ENCODE results near the gene GIGYF1.

GIGYF1 gene

DNA sequence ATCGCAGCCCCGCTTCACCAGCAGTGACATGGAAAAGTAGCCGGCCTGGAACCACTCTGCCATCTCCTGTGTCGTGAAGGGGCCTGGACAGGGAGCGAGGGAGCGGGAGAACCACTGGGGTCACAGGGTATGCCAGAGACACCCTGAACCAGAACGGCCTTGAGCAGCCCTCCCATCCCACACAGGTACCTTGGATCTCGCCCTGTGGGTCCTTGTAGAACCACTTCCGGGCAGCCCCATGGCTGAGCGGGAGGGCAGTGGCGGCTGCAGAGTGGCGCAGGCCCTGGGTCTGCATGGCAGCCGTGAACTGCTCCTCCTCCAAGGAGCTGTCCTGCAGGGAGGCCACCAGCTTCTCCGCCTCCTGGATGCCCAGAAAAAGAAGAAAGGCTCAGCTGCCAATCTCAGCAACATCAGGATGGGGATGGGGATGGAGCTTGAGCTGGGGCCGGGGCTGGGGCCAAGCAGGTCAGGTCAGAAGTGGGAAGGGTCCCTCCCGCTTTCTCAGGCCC, 9.5 kb downstream of the GIGYF1 start:
- no peak for DNase-seq (ENCODE audit: low spot score)

DNA sequence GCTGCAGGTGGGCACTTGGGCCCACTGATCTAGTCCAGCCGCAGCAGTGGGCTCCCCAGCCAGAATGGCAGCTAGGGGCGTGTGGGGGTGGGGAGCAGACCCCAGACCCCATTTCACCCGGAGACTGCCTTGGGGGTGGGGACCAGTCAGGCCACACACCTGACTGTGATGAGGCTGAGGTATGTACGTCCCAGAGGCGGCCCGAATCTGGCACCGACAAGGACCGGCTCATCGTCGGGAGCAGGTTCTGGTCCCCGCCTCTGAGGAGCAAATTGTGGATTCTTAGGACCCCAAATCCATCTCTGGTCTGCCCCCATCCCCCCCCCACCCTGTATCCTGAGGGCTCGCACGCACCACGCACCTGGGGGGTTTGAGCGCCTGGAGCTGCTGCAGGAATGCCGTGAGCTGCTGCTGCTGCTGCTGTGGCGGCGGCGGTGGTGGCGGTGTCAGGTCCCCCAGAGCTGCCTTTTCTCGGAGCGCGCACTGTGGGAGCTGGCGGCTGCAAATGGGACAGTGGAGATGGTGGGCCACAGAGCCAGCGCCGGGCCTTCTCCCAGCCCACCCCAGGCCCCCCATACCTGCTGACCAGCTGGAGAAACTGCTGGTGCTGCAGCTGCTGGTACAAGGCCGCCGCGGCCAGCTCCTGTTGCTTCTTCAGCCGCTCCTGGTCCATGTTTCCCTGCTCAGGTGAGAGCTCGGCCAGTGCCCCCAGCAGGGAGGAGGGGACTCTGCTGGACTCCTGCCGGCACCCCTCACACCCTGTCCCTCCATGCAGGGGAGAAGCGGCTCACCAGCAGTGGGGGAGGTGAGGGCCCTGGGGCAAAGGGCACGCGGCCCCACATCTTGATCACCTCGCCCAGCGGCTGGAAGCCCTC, 10.2 kb downstream of the GIGYF1 start:
- no peak for DNase-seq (ENCODE audit: low spot score)

DNA sequence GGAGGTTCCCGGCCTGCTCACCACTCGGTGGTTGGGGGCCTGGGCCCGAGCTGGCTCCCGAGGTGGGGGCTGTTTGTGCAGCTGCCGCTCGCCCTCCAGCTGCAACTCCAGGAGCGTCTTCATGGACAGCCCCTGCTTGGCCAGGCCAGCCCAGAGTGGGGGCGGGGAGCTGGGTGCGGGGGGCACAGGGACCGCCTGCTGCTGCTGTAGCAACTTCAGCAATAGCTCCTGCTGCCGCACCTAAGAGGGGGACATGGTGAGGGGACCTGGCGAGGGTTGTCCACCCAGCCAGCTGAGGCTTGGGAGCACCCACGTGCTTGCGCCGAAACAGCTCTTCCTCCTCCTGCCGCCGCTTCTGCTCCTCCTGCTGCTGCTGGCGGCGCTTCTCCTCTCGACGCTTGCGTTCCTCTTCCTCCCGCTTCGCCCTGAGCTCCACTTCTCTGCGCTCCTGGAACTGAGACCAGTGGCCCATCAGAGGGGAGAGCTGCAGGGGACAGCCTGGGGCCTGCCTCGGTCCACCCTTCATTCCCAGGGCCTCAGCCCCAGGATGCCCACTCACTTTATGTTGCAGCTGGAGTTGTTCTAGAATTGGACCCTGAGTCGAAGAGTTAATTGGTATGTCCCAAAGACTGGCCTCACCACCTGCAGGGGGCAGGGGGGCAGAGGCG, 10.9 kb downstream of the GIGYF1 start:
- DNase-seq (ENCODE audit: low spot score) = no peak

DNA sequence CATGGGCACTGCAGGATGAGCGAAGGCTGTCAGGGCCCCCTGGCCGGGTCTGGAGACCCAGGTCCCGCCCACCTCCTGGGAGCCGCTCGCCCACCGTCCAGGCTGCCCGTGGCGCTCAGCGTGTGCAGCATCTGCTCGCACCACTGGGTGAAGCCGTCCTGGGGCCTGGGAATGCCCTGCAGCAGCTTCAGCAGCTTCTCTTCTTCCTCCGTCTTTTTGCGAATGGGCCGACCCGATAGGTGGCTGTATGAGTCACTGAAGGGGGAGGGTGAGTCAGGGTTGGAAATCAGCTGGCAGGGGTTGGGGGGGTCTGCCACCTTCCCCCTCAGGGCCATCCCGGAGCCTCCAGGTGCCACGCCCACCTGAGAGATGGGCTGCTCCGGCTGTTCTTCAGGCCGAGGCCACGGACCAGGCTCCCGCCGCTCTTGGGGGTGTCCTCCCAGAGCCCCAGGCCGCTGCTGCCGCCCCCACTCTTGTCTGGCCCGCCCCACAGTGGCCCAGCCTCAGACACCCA, 11.8 kb downstream of the GIGYF1 start:
- DNase-seq (ENCODE audit: low spot score) = no peak

DNA sequence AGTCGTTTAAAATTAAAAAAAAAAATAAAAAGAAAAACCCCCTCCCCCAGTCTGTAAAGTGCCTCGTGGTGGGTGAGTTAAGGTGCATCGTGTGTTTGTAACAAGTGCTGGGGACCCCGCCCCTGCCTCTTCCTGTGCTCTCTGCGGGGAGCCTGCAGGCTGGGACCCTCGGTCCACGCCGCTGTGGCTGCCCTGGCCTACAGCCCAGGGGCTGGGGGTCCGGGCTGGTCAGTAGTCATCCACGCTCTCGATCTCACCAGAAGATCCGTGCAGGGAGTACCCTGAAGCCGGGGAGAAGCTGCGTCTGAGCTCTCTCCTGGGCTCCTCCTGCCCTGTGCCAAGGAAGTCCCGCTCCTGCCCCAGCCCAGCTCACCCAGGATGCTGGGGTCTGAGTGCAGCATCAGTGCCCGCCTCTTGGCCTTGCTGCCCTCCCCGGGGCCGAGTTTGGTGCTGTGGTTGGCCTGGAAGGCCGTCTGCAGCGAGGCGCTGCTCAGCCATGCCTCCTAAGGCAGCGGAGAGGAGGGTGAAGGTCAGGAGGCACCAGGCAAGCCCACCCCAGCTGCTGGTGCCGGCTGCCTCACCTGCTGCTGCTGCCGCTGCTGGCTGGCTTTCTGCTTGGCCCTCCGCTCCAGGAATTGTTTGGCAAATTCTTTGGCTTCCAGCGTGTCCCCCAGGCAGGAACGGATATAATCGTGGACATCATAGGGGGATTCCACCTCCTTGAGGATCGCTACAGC, 12.4 kb downstream of the GIGYF1 start:
- no peak for DNase-seq (ENCODE audit: low spot score)

DNA sequence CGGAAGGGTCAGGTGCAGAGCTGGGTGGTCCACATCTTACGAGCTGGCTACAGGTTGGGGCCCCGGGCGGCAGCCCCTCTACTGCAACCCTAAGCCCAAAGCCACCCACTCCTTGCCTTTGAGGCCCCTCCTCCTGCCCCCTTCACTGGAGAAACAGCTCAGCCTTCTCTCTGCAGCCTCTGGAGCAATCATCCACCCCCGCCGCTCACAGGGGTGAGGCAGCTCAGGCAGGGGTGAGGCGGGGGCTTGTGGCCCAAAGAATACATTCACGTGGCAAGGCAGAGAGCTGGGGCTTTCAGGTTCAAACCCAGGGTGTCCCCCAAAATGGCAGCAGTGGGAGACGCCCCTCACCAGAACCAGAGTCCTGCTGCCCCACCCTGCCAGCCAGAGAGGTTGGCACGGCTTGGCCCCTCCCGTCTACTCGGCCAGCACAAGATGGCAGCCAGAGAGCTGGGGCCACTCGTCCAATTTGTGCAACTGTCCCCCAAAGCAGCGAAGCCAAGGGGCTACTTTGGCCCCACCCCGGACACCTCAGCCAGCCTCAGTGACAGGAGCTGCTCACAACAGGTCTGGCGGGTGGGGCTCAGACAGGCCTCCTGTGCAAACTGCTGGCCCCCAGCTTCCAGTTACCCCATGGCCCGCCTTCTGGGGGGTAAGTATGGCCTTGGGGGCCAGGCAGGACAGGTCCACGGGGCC, 13.3 kb downstream of the GIGYF1 start:
- no peak for DNase-seq (ENCODE audit: low spot score)

DNA sequence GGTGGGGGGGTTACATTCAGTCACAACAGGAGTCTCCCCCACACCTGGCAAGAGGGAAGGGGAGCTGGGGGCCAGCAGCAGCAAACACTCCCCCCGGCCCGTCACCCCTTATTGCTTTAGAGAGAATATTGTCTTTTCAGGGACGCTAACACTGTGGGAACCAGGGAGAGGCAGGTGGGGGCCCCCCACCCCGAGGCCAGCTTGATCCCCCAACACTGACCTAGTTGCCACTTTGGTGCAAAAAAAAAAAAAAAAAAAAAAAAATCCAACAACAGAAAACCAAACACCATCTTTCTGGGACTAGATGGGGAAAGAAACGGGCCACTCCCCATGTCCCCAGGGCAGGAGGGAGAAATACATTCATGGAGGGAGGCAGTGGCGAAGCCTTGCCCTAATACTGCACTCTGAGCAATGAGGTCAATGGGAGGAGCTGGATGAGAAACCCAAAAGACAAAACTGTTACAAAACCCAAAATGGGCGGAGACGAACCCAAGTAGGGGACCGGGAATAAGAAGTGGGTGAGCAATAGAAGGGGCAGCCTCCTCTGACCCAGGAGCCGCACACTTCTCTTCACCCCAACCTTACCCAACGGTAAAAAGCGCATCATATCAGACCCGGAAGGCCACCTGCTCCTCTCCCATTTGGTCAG, 14.0 kb downstream of the GIGYF1 start:
- DNase-seq (ENCODE audit: low spot score) = no peak

DNA sequence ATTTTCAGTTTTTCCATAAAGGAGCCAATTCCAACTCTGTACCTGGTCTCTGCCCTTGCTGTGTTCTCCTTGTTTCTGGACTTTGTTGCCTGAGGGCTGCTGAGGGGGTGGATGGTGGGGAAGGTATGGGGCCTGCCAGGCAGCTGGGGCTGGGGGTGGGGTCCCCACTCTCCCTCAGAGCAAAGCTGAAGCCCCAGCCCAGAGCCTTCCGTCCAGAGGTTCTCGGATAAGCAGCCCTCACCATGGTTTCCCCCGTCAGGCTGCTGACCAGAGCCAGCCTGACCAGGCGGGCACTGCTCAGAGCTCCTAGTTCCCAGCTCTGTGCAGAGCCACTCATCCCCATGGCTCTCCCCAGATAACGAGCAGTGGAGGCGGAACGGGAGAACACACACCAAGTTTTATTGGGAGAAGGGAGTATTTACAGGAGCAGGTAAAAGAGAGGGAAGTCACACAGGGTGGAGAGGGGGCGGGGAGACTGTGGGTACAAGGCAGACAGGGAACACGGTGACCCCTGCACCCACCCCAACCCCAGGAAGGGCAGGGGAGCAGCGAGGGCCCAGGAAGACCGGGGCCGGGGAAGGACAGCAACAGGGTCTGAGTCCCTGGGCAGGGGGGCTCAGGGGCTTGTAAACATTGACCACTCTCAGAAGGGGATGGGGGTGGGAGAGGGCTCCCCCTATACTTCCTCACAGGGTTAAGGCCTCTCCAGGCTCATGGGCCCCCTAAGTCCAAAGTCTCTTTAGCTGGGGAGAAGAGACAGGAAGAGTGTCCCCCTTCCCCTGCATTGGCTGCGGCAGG, 14.7 kb downstream of the GIGYF1 start:
- DNase-seq (ENCODE audit: low spot score) = no peak

DNA sequence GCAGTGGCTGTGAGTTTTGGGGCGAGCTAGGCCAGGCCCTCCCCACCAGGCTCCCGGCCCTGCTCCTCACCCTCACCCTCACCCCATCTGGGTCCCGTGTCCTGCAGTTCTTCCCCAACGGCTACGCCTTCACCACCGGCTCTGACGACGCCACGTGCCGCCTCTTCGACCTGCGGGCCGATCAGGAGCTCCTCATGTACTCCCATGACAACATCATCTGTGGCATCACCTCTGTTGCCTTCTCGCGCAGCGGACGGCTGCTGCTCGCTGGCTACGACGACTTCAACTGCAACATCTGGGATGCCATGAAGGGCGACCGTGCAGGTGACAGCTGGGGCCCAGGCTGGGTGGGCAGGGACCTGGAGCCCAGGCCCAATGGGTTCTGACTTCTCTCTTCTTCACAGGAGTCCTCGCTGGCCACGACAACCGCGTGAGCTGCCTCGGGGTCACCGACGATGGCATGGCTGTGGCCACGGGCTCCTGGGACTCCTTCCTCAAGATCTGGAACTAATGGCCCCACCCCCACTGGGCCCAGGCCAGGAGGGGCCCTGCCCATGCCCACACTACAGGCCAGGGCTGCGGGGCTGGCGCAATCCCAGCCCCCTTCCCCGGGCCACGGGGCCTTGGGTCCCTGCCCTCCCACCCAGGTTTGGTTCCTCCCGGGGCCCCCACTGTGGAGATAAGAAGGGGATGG, 15.6 kb downstream of the GIGYF1 start:
- no peak for DNase-seq (ENCODE audit: low spot score)

DNA sequence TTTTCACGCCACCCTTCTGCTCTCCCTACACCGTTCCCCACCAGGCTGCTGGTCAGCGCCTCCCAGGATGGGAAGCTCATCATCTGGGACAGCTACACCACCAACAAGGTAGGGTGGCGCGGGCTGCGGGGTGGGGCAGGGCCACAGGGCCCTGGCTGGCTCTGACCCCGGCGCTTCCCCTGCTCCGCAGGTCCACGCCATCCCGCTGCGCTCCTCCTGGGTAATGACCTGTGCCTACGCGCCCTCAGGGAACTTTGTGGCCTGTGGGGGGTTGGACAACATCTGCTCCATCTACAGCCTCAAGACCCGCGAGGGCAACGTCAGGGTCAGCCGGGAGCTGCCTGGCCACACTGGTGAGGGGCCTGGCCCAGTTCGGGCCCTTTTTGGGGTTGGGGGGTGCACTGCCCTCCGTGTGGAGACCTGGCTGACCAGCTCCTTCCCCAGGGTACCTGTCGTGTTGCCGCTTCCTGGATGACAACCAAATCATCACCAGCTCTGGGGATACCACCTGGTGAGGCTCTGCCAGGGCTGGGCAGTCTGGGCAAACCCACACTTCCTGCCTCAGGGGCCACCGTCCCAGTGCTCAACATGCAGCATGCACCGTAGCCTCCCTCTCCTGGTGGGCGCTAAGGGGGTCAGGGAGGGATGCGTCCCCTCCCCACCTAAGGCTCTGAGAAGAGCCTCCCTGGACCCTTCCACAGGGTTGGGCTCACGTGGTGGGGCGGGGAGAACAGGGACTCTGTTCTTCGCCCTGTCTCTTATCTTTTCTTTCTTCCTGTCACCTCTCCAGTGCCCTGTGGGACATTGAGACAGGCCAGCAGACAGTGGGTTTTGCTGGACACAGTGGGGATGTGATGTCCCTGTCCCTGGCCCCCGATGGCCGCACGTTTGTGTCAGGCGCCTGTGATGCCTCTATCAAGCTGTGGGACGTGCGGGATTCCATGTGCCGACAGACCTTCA, 16.5 kb downstream of the GIGYF1 start:
- DNase-seq (ENCODE audit: low spot score) = no peak

DNA sequence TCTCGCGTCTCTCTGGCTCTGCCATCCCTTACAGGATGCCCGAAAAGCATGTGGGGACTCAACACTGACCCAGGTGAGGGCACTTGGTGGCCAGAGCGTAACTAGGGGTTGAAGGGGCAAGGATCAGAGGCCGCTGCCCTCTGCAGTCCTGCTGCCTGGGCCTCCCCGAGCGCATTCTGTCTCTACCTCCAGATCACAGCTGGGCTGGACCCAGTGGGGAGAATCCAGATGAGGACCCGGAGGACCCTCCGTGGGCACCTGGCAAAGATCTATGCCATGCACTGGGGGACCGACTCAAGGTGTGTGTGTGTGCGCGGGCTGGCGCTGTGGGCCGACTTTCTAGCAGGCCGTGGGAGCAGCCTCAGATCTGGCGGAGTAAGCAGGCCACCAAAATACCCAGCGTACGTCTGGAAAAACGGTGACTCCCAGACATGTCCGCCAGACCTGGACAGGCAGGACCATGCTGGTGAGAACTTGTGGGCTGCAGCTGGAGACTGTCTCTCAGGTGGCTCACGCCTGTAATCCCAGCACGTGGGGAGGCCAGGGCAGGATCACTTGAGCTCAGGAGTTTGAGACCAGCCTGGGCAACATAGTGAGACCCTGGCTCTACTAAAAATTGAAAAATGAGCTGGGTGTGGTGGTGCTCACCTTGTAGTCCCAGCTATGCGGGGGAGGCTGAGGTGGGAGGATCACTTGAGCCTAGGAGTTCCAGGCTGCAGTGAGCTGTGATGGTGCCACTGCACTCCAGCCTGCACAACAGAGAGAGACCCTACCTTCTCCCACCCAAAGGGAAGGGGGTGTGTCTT, 17.3 kb downstream of the GIGYF1 start:
- no peak for DNase-seq (ENCODE audit: low spot score)

DNA sequence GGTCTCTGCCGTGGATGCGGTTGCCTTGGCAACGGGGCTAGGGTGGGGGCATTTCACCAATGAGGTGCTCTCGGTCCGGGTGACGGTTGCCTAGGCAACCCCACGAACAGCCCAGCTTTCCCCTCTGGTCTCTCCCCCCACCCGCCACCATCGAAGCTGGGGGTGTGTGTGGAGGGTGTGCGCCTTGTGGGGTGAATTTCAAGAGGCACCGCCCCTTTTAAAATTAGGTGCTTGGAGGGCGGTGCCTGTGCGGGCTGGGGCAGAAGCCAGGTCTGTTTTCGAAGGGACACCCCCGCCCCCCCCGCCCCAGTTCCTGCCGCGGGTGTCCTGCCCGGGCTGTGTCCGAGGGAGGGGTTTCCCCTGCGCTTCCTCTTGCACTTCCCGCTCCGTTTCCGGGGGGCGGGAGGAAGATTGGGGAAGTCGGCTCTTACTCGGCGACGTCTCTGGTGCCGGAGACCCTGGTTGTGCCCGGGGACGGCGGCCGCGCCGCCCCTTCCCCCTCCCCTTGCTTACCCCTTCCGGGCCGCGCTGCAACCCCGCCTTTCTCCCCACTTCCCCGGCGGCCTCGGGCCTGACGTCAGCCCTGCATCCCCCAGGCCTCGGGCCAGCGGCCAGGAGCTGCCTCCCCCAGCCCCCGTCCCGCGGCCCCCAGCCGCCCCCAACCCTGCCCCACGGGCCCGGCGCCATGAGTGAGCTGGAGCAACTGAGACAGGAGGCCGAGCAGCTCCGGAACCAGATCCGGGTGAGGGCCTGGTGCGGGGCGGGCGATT, 18.3 kb downstream of the GIGYF1 start:
- peak; percentile 43 for DNase-seq (ENCODE audit: low spot score)

DNA sequence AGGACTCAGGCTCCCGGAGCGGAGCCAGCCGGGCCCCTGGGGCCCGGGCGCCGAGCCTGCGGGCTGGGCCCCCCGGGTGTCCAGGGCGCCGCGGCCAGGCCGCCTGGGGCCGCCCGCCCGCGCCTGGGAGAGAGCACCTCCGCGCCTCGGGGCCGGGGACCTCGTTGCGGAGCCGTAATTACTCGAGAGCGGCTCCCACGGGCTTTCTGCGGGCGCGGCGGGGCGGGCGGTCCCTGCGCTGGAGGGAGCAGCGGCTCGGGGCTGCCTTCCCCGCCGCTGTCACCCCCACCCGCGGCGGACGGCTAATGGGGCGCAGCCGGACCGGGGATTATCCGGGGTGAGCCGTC, 19.0 kb downstream of the GIGYF1 start:
- DNase-seq (ENCODE audit: low spot score) = no peak

DNA sequence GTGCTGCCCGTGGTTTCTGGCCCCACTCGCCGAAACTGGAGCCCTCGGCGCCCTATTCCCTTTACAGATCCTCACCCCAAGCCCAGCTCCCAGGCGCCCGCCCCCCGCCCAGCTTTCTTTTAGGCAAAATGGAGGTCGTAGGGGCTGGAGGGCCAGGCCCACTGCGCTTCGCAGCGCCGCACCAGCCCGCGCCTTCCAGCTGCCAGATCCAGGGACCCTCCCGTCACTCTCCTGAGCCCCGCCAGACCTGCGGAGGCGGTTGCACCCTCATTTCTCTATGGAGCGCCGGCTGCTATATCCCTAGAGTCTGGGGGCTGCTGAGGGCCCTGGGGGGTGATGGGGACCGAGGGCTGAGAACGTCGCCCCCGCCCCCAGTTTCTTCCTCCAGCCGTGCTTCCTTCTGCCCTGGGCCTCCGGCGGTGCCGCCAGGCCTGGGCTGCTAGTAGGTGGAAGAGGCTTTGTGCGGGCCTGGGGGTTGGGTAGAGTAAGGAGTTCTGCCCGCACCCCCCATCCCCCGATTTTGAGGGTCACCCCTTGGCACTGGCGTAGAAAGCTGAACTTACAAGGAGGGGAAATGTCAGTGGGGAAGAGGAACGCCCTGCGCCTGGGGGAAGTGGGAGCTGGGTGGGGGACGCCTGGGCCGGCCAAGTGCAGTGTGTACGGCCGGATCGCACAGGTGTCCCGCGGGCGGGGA, 19.5 kb downstream of the GIGYF1 start:
- no peak for DNase-seq (ENCODE audit: low spot score)

DNA sequence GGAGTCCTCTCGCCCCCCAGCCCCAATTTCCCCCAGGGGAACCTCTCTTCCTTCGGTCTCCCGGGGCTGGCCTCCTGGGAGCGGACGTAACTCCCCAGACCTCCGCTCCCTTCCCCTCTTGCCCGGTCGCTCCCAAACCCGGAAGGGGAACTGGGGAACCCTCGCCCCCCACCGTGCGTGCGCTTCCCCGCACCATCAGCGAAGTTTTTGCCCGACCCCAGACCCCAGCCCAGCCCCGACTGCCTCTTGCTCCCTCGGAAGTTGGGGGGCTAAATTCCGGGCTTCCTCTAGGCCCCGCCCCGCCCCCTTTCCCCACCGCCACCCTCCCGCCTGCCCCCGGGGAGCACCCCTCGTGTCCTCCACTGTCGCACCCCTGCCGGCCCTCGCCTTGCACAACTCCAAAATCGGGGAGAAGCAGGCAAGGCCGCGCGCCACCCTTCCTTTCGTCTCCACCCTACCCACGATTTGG, 20.1 kb downstream of the GIGYF1 start:
- DNase-seq (ENCODE audit: low spot score) = no peak

DNA sequence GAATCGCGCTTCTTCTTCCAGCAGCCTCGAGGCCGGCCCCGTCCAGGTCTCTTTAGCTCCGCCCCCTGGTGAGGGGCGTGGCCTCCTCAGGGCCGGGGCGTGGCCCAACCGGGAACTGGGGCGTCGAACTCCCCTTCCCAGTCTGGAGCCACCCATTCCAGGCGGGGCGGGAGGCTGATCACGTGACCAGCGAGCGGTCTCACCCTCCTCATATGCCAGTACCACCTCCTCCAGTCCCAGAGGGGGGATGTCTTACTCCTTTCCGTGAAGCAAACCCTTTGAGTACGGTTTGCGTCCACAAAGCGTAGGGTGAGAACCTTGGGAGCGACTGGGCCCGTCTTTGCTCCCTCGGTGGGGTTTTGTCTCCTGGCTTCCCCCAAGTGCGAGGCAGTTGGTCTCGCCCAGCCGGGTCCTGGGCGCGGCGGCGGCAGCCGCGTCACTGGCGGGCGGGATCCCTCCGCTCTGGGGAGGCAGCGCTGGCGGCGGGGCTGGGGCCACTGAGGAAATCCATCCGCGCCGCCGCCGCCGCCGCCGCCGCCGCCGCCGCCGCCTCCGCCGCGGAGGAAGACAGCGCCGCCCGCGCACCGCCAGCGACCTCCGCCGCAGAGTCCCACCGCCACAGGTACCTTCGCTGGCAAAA, 20.6 kb downstream of the GIGYF1 start, which contains the start of gene GNB2:
GNB2 (plus strand) TSS at position 439 of the 640 bp plus-strand sequence. CDS start 2,526 bp downstream, outside the sequence.
- peak; percentile 97 for DNase-seq (ENCODE audit: low spot score)
